Activated CD8-positive, alpha-beta memory T cell treated with anti-CD3 and anti-CD28 coated beads, Interleukin-2, amount 10 ng/mL, durations not matched to agents 7 days and 5 days (primary cell): ENCODE results near the gene SLC6A4. TPM values are rescaled to one million over a fixed set of nuclear protein-coding genes. Genes with fewer than 3 reads are reported as not detected.
"Not testable (repeated sequence)": the region's sequence is repeated elsewhere in the genome, so short reads cannot be mapped to it uniquely, and the experiment has no call there.

Experiments
- ATAC-seq: fragments of 150-1000 bp; cut with Tn5 transposase; one replicate; pipeline ENCODE4 v1.10.0; 2021; ENCODE audit warnings: moderate library complexity
- CTCF ChIA-PET: fragments of 350-600 bp; sonication (Branson Sonifier 250); formaldehyde crosslinking; loops from one replicate; lab custom pipeline; 2021; ENCODE audit warnings: antibody characterized with exemption; lab: Charles Lee
- DNase-seq: peaks from one replicate; pipeline ENCODE4 v3.0.0-alpha.2; 2020
- H3K27ac Mint-ChIP-seq: one replicate; pipeline ENCODE4 v1.8.0; 2021; ENCODE audit warnings: mild to moderate bottlenecking, mixed read lengths
- H3K27me3 Mint-ChIP-seq: one replicate; pipeline ENCODE4 v1.8.0; 2021; ENCODE audit warnings: mixed read lengths
- H3K36me3 Mint-ChIP-seq: one replicate; pipeline ENCODE4 v1.8.0; 2021; ENCODE audit warnings: mild to moderate bottlenecking, mixed read lengths
- H3K4me1 Mint-ChIP-seq: one replicate; pipeline ENCODE4 v1.8.0; 2021; ENCODE audit warnings: mixed read lengths
- H3K4me3 Mint-ChIP-seq: one replicate; pipeline ENCODE4 v1.8.0; 2021; ENCODE audit warnings: mild to moderate bottlenecking, moderate library complexity, mixed read lengths
- H3K9me3 Mint-ChIP-seq: one replicate; pipeline ENCODE4 v1.8.0; 2022; ENCODE audit warnings: low read depth, mixed read lengths
- total RNA-seq, 2 experiments: library from RNA; stranded (reverse); gene quantifications; one replicate each; pipeline ENCODE4 v1.2.3, GENCODE V29; 2021

The SLC6A4 gene
- total RNA-seq, 2 experiments from 2014 or later = 0.12 TPM; not detected in 1

GRCh38 chr17:30209930-30210329 lies 25.6 kb downstream of the SLC6A4 start:
- Mint-ChIP-seq H3K4me1 (peaks cover 21% of the 10 kb centered on the region), H3K27ac (no peak overlapping the region), H3K4me3 (no peak overlapping the region), H3K27me3 (peaks cover 24% of the 10 kb centered on the region), H3K36me3 (no peaks in the 10 kb centered on the region), H3K9me3 (no peaks in the 10 kb centered on the region)
- no peak for ATAC-seq
- CTCF ChIA-PET = no interaction called here
- no peak for DNase-seq

DNA sequence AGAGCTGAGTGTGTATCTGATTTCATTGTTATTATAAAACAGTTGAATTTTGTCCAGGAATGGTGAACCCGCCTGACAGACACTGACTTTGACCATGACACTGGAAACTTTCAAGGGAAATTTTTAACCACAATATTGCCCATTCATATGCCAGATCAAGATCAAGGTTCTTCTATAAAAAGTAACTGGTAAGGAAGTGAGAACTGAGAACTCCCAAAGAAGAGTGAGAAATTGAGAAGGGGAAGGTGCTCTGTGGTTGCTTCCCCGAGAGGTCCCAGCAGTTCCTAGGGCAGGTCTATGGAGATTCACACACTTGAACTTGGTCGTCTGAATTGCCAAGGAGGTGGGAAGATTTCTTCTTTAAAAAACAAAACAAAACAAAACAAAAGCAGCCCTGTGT lies 27.3 kb downstream of the SLC6A4 start:
- Mint-ChIP-seq H3K4me1 (peaks cover 19% of the 10 kb centered on the region), H3K27ac (no peak overlapping the region), H3K9me3 (no peaks in the 10 kb centered on the region), H3K27me3 (peaks cover 35% of the 10 kb centered on the region), H3K36me3 (no peaks in the 10 kb centered on the region), H3K4me3 (no peak overlapping the region)
- DNase-seq = peak; percentile 2
- CTCF ChIA-PET = no interaction called here
- ATAC-seq = no peak

GRCh38 chr17:30207655-30208054 lies 27.8 kb downstream of the SLC6A4 start:
- Mint-ChIP-seq H3K27me3 (peaks cover 36% of the 10 kb centered on the region), H3K36me3 (no peaks in the 10 kb centered on the region), H3K27ac (no peak overlapping the region), H3K4me3 (no peak overlapping the region), H3K9me3 (no peaks in the 10 kb centered on the region), H3K4me1 (peaks cover 16% of the 10 kb centered on the region)
- peak; percentile 19 for DNase-seq
- ATAC-seq = no peak
- CTCF ChIA-PET = interaction anchor here (1.4 kb wide), 1 partner anchor 44 kb away, joined by 3 read pairs; no protein-coding TSS in a partner anchor

- Mint-ChIP-seq H3K27ac (no peak overlapping the region), H3K4me3 (no peak overlapping the region), H3K27me3 (peaks cover 37% of the 10 kb centered on the region), H3K4me1 (no peaks in the 10 kb centered on the region), H3K36me3 (no peaks in the 10 kb centered on the region), H3K9me3 (no peaks in the 10 kb centered on the region)
- ATAC-seq = no peak
- no peak for DNase-seq
- CTCF ChIA-PET = interaction anchor here (1.1 to 1.4 kb wide), 2 partner anchors 78 to 135 kb away, joined by 3 to 5 read pairs; no protein-coding TSS in a partner anchor
These were observed 32.0 kb downstream of the SLC6A4 start for GRCh38 chr17:30203471-30203981.

- ATAC-seq, H3K9me3 Mint-ChIP-seq, H3K36me3 Mint-ChIP-seq, CTCF ChIA-PET, H3K27ac Mint-ChIP-seq, H3K4me1 Mint-ChIP-seq, H3K4me3 Mint-ChIP-seq, DNase-seq: not testable (repeated sequence)
- peaks cover 24% of the 10 kb centered on the region for H3K27me3 Mint-ChIP-seq
These were observed 34.8 kb downstream of the SLC6A4 start for GRCh38 chr17:30200656-30201055.

DNA sequence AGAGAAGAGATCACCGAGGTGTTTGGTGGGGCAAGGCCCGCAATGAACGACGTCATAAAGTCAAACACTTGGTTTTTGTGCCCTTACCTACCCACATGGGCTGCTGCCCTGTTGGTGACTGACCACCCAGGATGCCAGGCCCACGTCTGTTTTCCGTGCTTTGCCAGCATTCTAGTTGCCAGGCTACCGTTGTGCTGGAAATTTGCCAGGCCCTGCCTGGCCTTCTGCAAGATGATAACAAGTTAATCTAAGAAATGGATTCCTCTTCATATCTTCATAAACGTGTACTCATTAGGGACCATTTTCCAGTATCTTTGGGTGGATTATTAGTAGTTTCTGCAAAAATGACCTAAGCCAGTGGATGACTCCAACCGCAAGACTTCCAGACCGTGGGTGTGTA lies 35.4 kb downstream of the SLC6A4 start:
- DNase-seq (no peak), ATAC-seq (no peak)
- H3K4me1 Mint-ChIP-seq = no peaks in the 10 kb centered on the region
- no peak overlapping the region for H3K4me3 Mint-ChIP-seq
- H3K27me3 Mint-ChIP-seq = peaks cover 20% of the 10 kb centered on the region
- no peak overlapping the region for H3K27ac Mint-ChIP-seq
- no peaks in the 10 kb centered on the region for H3K9me3 Mint-ChIP-seq
- CTCF ChIA-PET = no interaction called here
- H3K36me3 Mint-ChIP-seq = no peaks in the 10 kb centered on the region

- CTCF ChIA-PET = no interaction called here
- ATAC-seq = no peak
- DNase-seq = no peak
- Mint-ChIP-seq H3K9me3 (no peaks in the 10 kb centered on the region), H3K36me3 (no peaks in the 10 kb centered on the region), H3K27ac (no peak overlapping the region), H3K27me3 (peaks cover 23% of the 10 kb centered on the region), H3K4me1 (no peaks in the 10 kb centered on the region), H3K4me3 (no peak overlapping the region)
These were observed 35.9 kb downstream of the SLC6A4 start for GRCh38 chr17:30199600-30199999.

GRCh38 chr17:30197416-30197815 lies 38.1 kb downstream of the SLC6A4 start:
- Mint-ChIP-seq H3K27ac (no peak overlapping the region), H3K27me3 (peaks cover 26% of the 10 kb centered on the region), H3K9me3 (no peaks in the 10 kb centered on the region), H3K4me1 (no peaks in the 10 kb centered on the region), H3K36me3 (no peaks in the 10 kb centered on the region), H3K4me3 (no peak overlapping the region)
- DNase-seq (no peak), ATAC-seq (no peak)
- CTCF ChIA-PET = interaction anchor here (1.0 kb wide), 1 partner anchor 72 kb away, joined by 3 read pairs; no protein-coding TSS in a partner anchor

DNA sequence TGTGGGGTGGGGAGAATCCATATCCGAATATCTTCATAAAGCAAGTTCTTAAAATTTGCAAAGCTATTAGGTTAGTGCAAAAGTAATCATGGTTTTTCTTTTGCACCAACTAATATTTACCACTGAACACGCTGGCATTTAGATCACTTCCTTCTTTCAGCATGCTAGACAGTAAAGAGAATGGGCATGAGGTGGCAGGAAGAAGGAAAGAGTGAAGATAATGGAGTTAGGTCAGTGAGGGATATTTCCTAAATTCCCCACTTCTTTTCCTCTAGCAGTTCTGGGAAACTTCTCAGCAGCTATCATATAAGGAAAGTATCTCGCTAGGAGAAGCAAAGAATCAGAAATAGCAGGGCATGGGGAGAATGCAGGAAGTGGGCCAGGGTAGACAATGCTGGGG lies 39.0 kb downstream of the SLC6A4 start:
- CTCF ChIA-PET = interaction anchor here (0.6 to 1.4 kb wide), 2 partner anchors 42 to 72 kb away, joined by 3 to 4 read pairs; no protein-coding TSS in a partner anchor
- H3K27me3 Mint-ChIP-seq = peaks cover 31% of the 10 kb centered on the region
- no peak for ATAC-seq

DNA sequence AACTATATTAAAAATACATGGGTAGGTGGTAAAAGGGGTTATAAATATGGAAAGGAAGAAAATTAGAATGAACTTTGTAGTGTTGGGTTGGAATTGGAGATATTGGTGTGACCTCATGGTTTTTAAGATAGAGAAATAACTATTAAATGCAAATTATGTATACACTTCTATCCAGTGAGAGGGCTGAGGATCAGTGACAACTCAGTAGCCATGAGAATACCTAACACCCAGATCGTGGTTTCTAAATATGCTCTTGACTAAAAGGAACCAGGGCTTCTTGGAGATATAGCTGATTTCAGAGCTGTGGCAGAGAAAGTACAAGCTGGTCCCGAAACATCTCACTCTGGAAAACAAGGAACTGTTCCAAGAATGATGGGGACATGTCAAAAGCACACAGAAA lies 44.4 kb downstream of the SLC6A4 start:
- no peak overlapping the region for H3K4me3 Mint-ChIP-seq

More for the DNA sequence above, 39.0 kb downstream of the SLC6A4 start:
- H3K4me1 Mint-ChIP-seq = no peaks in the 10 kb centered on the region
- no peak overlapping the region for H3K4me3 Mint-ChIP-seq
- H3K27ac Mint-ChIP-seq = no peak overlapping the region
- no peak for DNase-seq
- H3K9me3 Mint-ChIP-seq = no peaks in the 10 kb centered on the region
- no peaks in the 10 kb centered on the region for H3K36me3 Mint-ChIP-seq

DNA sequence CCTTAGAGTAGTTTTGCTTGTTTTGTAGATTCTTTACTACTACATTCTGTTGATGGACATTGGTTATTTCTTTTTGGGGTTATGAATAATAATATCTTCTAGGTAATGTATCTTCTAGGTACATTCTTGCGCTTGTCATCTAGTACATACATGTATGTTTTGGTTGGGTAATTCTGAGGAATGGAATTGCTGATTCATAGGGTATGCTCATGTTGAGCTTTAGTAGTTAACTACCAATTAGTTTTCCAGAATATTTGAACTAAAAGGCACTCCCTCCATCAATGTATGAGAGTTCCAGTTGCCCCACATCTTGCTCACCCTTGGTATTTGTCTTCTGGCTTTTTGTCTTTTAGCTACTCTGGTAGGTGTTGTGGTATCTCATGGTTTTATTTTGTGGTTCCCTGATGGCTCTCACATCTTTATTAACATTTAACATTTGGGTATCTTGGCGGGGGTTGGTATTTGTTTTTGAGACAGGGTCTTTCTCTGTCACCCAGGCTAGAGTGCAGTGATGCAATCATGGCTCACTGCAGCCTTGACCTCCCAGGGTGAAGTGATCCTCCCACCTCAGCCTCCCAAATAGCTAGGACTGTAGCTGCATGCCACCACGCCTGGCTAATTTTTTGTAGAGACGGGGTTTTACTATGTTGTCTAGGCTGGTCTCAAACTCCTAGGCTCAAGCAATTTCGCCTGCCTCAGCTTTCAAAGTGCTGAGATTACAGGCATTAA lies 47.1 kb downstream of the SLC6A4 start:
- no peak overlapping the region for H3K27ac Mint-ChIP-seq
- no peaks in the 10 kb centered on the region for H3K4me1 Mint-ChIP-seq
- no peak overlapping the region for H3K4me3 Mint-ChIP-seq
- no peaks in the 10 kb centered on the region for H3K9me3 Mint-ChIP-seq
- CTCF ChIA-PET = interaction anchor here (0.7 to 1.0 kb wide), 3 partner anchors 37 to 1478 kb away, joined by 3 to 7 read pairs (median 3); no protein-coding TSS in a partner anchor
- ATAC-seq (no peak), DNase-seq (no peak)
- peaks cover 24% of the 10 kb centered on the region for H3K36me3 Mint-ChIP-seq
- H3K27me3 Mint-ChIP-seq = peaks cover 15% of the 10 kb centered on the region

More for the DNA sequence above, 44.4 kb downstream of the SLC6A4 start:
- Mint-ChIP-seq H3K27ac (no peak overlapping the region), H3K4me1 (no peaks in the 10 kb centered on the region), H3K27me3 (peaks cover 25% of the 10 kb centered on the region), H3K36me3 (peaks cover 7% of the 10 kb centered on the region), H3K9me3 (no peaks in the 10 kb centered on the region)
- DNase-seq = no peak
- CTCF ChIA-PET = interaction anchor here (1.4 kb wide), 1 partner anchor 89 kb away, joined by 3 read pairs; no protein-coding TSS in a partner anchor
- ATAC-seq = no peak

GRCh38 chr17:30187573-30187972 lies 47.9 kb downstream of the SLC6A4 start:
- no peaks in the 10 kb centered on the region for H3K9me3 Mint-ChIP-seq

GRCh38 chr17:30186761-30187160 lies 48.7 kb downstream of the SLC6A4 start:
- CTCF ChIA-PET = no interaction called here

More at GRCh38 chr17:30187573-30187972, 47.9 kb downstream of the SLC6A4 start:
- CTCF ChIA-PET = interaction anchor here (1.0 kb wide), 1 partner anchor 36 kb away, joined by 3 read pairs; no protein-coding TSS in a partner anchor
- H3K27me3 Mint-ChIP-seq = peaks cover 9% of the 10 kb centered on the region
- H3K4me1 Mint-ChIP-seq = no peaks in the 10 kb centered on the region
- H3K4me3 Mint-ChIP-seq = no peak overlapping the region
- ATAC-seq (no peak), DNase-seq (no peak)
- no peak overlapping the region for H3K27ac Mint-ChIP-seq
- peaks cover 30% of the 10 kb centered on the region for H3K36me3 Mint-ChIP-seq

GRCh38 chr17:30176855-30177254 lies 58.6 kb downstream of the SLC6A4 start:
- H3K27me3 Mint-ChIP-seq = no peaks in the 10 kb centered on the region
- DNase-seq (no peak), ATAC-seq (no peak)
- H3K9me3 Mint-ChIP-seq = no peaks in the 10 kb centered on the region
- CTCF ChIA-PET = no interaction called here
- no peak overlapping the region for H3K27ac Mint-ChIP-seq
- peaks cover 43% of the 10 kb centered on the region for H3K36me3 Mint-ChIP-seq
- no peak overlapping the region for H3K4me3 Mint-ChIP-seq
- peaks cover 26% of the 10 kb centered on the region for H3K4me1 Mint-ChIP-seq

More at GRCh38 chr17:30186761-30187160, 48.7 kb downstream of the SLC6A4 start:
- DNase-seq = no peak
- no peaks in the 10 kb centered on the region for H3K4me1 Mint-ChIP-seq
- peaks cover 32% of the 10 kb centered on the region for H3K36me3 Mint-ChIP-seq
- H3K4me3 Mint-ChIP-seq = no peak overlapping the region
- no peaks in the 10 kb centered on the region for H3K9me3 Mint-ChIP-seq
- ATAC-seq = no peak
- H3K27ac Mint-ChIP-seq = no peak overlapping the region
- H3K27me3 Mint-ChIP-seq = peaks cover 2% of the 10 kb centered on the region
